ENCODE measurements around the gene IDH3G.

IDH3G gene

DNA sequence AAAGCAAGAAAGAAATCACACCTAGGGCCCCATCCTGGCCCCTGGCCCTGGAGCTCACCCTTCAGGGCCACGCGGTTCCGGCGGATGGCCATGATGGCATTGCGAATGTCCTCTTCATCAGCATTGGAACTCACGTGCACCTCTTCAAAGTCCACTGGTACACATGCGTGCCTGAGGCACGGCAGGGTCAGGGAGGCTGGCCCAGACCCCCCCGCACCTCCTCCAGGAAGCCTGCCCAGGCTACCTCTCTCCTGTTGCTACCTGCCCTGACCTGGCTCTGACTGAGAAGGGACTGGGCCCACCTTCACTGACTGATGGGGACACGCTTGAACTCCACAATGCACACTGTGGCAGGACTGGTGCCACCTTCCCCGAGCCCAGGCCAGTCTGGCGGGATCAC, 4.5 kb downstream of the IDH3G start:
- no peak for DNase-seq (ENCODE audit: low spot score)
- Mint-ChIP-seq H3K4me3 (no peak overlapping the region), H3K9me3 (no peaks in the 10 kb centered on the region), H3K27me3 (ENCODE audit: low read depth) (no peaks in the 10 kb centered on the region), H3K36me3 (ENCODE audit: low read depth) (peaks cover 7% of the 10 kb centered on the region), H3K4me1 (ENCODE audit: low read depth) (peaks cover 6% of the 10 kb centered on the region), H3K27ac (no peak overlapping the region)

DNA sequence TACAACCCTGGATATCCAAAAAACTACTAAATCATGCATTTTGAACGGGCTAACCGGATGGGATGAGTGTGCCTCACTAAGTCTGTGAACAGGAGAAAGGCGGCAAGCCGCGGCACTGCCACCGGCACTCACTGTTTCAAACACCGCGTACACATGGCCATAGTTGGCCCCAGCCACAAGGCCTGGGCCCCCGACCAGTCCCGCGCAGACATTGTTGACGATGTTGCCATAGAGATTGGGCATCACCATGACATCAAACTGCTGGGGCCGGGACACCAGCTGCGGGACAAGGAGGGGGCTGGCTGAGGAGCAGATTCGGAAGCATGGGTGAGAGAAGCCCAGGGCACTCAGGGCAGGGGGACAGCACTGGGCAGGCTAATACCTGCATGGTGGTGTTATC, 7.5 kb downstream of the IDH3G start:
- Mint-ChIP-seq H3K36me3 (ENCODE audit: low read depth) (no peaks in the 10 kb centered on the region), H3K9me3 (no peaks in the 10 kb centered on the region), H3K27me3 (ENCODE audit: low read depth) (no peaks in the 10 kb centered on the region), H3K27ac (no peak overlapping the region), H3K4me3 (no peak overlapping the region), H3K4me1 (ENCODE audit: low read depth) (no peaks in the 10 kb centered on the region)
- DNase-seq (ENCODE audit: low spot score), result no peak

DNA sequence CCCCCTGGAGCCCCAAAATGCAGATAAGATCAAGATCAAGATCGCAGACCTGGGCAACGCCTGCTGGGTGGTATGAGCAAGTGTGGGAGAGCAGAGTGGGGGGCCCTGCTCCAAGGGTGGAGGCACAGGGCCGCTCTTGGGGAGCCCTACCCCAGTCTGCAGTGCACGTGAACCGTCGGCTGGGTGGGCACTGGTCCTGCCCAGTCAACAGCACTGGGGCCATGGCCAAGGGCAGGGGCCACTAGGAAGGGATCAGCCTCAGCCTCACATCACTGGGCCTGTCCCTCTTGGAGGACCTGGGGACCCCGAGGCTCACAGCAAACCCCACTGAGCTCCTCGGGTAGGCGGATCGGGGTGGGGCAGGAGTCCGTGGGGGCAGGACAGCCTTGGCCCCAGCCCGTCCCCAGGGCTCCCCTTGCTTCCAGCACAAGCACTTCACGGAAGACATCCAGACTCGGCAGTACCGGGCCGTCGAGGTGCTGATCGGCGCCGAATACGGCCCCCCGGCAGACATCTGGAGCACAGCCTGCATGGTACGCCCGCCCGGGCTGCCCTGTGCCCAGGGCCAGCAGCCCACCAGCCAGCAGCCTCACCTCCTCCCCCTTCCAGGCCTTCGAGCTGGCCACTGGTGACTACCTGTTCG, 9.7 kb downstream of the IDH3G start:
- Mint-ChIP-seq H3K36me3 (ENCODE audit: low read depth) (no peaks in the 10 kb centered on the region), H3K9me3 (no peaks in the 10 kb centered on the region), H3K4me3 (no peak overlapping the region), H3K27ac (no peak overlapping the region), H3K27me3 (ENCODE audit: low read depth) (peaks cover 3% of the 10 kb centered on the region), H3K4me1 (ENCODE audit: low read depth) (peaks cover 3% of the 10 kb centered on the region)
- no peak for DNase-seq (ENCODE audit: low spot score)

DNA sequence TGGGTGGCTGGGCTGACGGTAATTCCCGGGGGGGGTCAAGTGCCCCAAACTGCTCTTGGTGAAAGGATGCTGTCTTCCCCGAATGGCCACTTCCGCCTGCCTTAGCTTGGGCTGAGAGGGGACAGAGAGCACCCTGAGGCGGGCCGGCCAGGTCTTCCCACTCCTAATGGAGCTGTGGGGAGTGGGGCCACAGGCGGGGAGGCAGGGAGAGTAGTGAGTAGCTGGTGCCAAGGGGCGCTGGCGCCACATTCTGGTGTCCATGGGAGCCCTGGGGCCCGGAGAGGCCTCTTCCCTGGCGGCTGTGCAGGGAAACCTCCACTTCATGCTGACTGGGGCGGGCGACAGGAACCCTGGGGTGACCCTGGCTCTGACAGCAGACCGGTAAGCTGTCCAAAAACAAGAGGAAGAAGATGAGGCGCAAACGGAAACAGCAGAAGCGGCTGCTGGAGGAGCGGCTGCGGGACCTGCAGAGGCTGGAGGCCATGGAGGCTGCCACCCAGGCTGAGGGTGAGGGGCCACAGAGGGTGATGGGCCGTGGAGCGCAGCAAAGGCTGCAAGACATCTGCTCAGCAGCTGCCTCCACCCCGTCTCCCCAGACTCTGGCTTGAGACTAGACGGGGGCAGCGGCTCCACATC, 10.7 kb downstream of the IDH3G start:
- Mint-ChIP-seq H3K27me3 (ENCODE audit: low read depth) (peaks cover 3% of the 10 kb centered on the region), H3K36me3 (ENCODE audit: low read depth) (no peaks in the 10 kb centered on the region)

DNA sequence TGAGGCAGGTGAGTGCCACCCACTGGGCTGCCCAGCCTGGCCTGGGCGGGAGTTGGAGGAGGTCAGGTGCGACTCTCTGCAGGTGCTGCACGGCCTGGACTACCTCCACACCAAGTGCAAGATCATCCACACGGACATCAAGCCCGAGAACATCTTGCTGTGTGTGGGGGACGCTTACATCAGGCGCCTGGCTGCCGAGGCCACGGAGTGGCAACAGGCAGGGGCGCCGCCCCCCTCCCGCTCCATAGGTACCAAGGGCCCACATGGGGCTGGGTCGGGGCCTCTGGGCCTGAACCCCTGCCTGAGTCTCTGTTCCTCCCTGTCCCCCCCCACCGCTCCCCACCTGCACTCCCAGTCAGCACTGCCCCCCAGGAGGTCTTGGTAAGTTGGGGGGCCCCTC, 11.3 kb downstream of the IDH3G start:
- Mint-ChIP-seq H3K36me3 (ENCODE audit: low read depth) (no peaks in the 10 kb centered on the region), H3K27me3 (ENCODE audit: low read depth) (peaks cover 3% of the 10 kb centered on the region), H3K4me1 (ENCODE audit: low read depth) (peaks cover 3% of the 10 kb centered on the region), H3K9me3 (no peaks in the 10 kb centered on the region), H3K4me3 (no peak overlapping the region), H3K27ac (no peak overlapping the region)
- DNase-seq (ENCODE audit: low spot score), result no peak

More for the DNA sequence above, 10.7 kb downstream of the IDH3G start:
- peaks cover 3% of the 10 kb centered on the region for H3K4me1 Mint-ChIP-seq (ENCODE audit: low read depth)
- no peak overlapping the region for H3K27ac Mint-ChIP-seq
- H3K4me3 Mint-ChIP-seq, result no peak overlapping the region
- H3K9me3 Mint-ChIP-seq, result no peaks in the 10 kb centered on the region
- no peak for DNase-seq (ENCODE audit: low spot score)

DNA sequence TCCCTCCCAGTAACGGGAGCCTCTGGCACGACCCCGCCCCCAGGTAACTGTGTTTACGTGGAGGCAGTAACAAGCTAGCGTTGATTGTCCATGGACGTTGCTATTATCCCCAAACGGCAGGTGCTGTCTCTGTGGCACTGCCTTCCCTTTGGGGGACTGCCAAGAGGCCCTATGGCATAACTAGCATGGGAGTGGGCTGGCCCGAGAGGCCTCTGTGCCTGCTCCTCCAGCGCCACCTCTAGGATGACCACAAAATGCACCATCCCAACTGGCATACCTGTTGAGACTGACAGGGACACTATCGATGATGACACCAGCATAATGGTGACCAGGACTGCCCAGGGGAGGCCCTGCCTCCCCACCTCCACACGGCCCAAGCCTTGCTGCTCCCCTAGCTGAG, 11.9 kb downstream of the IDH3G start:
- H3K36me3 Mint-ChIP-seq (ENCODE audit: low read depth), result no peaks in the 10 kb centered on the region
- H3K27ac Mint-ChIP-seq, result no peak overlapping the region
- no peak for DNase-seq (ENCODE audit: low spot score)
- H3K4me3 Mint-ChIP-seq, result no peak overlapping the region
- peaks cover 3% of the 10 kb centered on the region for H3K27me3 Mint-ChIP-seq (ENCODE audit: low read depth)
- no peaks in the 10 kb centered on the region for H3K9me3 Mint-ChIP-seq
- peaks cover 3% of the 10 kb centered on the region for H3K4me1 Mint-ChIP-seq (ENCODE audit: low read depth)

DNA sequence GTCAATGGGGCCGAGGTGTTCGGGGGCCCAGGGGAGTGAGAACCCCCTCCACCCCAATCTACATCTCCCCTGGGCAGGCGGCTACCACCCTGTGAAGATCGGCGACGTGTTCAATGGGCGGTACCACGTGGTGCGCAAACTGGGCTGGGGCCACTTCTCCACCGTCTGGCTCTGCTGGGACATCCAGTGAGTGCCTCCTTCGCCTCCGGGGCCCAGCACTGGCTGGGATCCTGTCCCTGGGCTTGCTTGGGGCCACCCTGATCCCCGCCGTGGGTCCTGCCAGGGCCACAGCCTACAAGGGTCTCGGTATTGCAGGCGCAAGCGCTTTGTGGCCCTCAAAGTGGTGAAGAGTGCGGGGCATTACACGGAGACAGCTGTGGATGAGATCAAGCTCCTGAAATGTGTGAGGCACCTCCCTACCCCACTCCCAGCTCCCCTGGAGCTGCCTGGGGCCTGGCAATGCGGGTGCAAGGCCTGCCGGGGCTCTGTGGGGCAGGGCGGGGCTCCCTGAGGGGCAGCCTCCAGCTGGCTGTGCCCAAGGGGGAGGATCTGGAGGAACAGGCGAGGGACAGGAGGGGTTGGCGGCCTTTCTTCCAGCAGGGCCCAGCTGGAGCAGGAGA, 12.6 kb downstream of the IDH3G start:
- no peak overlapping the region for H3K4me3 Mint-ChIP-seq
- no peak for DNase-seq (ENCODE audit: low spot score)
- H3K27me3 Mint-ChIP-seq (ENCODE audit: low read depth), result peaks cover 3% of the 10 kb centered on the region
- H3K27ac Mint-ChIP-seq, result no peak overlapping the region
- peaks cover 3% of the 10 kb centered on the region for H3K4me1 Mint-ChIP-seq (ENCODE audit: low read depth)
- no peaks in the 10 kb centered on the region for H3K9me3 Mint-ChIP-seq
- H3K36me3 Mint-ChIP-seq (ENCODE audit: low read depth), result no peaks in the 10 kb centered on the region

DNA sequence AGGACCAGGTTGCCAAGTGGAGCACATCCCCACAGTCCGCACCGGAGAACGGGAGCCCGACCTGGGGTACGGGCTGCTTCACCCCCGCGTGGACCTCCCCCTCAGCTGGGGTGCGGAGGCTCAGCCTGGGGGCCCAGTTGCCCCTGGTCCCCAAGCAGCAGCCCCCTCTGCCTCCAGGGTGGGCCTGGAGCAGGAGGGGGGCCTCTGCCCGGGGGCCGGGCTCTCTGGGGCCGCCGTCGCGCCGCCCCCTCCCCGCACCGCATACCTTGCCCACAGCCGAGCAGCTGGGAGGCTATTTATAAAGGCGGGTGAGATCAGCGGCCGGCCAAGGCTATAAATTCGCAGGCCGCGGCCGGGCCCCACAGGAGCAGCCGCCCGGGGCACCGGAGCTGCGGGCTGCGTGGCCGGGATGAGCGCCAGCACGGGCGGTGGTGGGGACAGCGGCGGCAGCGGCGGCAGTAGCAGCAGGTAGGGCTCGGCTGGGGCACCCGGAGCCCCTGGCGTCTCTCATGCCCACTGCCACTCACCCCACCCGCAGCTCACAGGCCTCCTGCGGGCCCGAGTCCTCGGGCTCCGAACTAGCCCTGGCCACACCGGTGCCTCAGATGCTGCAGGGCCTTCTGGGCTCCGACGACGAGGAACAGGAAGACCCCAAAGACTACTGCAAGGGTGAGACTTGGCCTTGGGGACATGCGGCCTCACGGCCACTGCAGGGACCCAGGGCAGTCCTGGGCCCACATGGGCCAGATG, 13.3 kb downstream of the IDH3G start, which contains the start of gene SRPK3:
Gene SRPK3 (plus strand): TSS at position 364 of the 750 bp plus-strand sequence. CDS start 46 bp downstream, at position 410.
- DNase-seq (ENCODE audit: low spot score), result no peak
- Mint-ChIP-seq H3K9me3 (no peaks in the 10 kb centered on the region), H3K27ac (no peak within 1 kb of the TSS), H3K36me3 (ENCODE audit: low read depth) (no peaks in the 10 kb centered on the region), H3K27me3 (ENCODE audit: low read depth) (peaks cover 3% of the 10 kb centered on the region), H3K4me3 (no peak within 1 kb of the TSS), H3K4me1 (ENCODE audit: low read depth) (peaks cover 3% of the 10 kb centered on the region)

DNA sequence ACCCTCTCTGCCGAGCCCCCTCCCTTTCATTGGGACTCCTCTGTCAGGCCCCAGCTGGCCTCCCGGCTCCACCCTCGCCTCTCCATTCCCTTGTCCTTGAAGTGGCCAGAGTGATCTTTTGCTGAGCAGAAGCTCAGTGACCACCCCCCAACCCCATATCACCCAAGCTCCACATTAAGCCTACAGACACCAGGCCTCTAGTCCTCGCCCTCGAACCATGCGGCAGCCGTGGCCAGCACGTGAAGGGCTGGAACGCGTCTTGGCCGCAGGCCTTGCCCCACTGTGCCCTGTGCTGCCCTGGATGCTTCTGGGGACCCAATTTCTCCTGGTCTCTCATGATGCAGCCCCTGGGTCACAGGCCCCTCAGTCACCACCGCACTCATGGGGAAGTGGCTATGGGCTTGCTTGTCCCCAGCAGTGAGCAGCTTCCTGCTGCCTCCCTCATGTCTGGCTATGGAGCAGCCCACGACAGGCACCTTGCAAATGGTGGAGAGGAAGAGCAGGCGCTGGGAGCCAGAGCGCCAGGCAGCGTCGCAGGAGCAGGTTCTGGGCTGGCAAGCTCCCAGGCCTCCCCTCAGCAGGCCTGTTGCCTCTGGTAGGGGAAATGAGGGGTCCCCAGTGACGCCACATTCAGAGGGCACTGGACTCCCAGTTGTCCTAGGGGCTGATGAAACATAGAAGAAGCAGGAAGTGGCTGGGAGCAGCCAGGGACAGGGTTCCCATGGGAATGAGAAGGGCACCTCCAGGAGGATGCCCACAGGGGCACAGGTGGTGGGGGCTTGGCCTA, 14.1 kb downstream of the IDH3G start:
- Mint-ChIP-seq H3K9me3 (no peaks in the 10 kb centered on the region), H3K27ac (no peak overlapping the region), H3K36me3 (ENCODE audit: low read depth) (no peaks in the 10 kb centered on the region), H3K4me1 (ENCODE audit: low read depth) (peaks cover 3% of the 10 kb centered on the region), H3K27me3 (ENCODE audit: low read depth) (peaks cover 3% of the 10 kb centered on the region), H3K4me3 (no peak overlapping the region)
- no peak for DNase-seq (ENCODE audit: low spot score)

DNA sequence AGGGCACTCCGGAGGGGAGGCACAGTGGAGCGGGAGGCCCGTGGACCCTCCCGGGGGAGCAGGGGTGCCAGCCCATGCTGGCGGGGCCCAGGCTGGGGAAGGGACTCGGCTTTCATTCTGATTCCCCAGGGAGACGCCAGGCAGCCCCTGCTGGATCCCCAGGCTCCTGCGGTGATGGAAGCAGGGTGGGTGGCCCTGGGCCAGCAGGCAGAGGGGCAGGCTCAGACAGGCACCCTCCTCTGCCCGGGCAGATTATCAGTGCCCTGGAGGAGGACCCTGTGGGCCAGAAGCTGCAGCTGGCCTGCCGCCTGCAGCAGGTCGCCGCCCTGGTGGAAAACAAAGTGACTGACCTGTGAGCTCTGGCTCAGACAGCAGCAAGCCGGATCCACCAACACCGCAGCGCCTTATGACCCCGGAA, 15.5 kb downstream of the IDH3G start:
- Mint-ChIP-seq H3K27ac (no peak overlapping the region), H3K27me3 (ENCODE audit: low read depth) (peaks cover 3% of the 10 kb centered on the region), H3K36me3 (ENCODE audit: low read depth) (no peaks in the 10 kb centered on the region), H3K4me1 (ENCODE audit: low read depth) (peaks cover 3% of the 10 kb centered on the region), H3K4me3 (no peak overlapping the region), H3K9me3 (no peaks in the 10 kb centered on the region)
- no peak for DNase-seq (ENCODE audit: low spot score)

DNA sequence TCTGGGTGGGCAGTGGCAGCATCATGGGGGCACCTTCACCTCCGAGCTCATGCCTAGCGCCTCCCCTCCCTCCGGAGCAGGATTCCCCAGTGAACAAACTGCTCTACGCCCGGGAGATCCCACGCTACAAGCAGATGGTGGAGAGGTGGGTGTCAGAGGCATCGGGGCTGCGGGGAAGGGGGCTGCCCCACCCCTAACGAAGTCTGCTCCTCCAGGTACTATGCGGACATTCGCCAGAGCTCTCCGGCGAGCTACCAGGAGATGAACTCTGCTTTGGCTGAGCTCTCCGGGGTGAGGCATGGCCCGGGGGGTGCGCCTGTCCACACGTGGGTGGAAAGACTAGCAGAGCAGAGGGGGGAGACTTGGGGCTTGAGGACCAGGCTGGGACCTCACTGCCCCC, 16.0 kb downstream of the IDH3G start:
- DNase-seq (ENCODE audit: low spot score), result no peak
- Mint-ChIP-seq H3K4me1 (ENCODE audit: low read depth) (peaks cover 3% of the 10 kb centered on the region), H3K27ac (no peak overlapping the region), H3K4me3 (no peak overlapping the region), H3K36me3 (ENCODE audit: low read depth) (no peaks in the 10 kb centered on the region), H3K9me3 (no peaks in the 10 kb centered on the region), H3K27me3 (ENCODE audit: low read depth) (peaks cover 3% of the 10 kb centered on the region)

DNA sequence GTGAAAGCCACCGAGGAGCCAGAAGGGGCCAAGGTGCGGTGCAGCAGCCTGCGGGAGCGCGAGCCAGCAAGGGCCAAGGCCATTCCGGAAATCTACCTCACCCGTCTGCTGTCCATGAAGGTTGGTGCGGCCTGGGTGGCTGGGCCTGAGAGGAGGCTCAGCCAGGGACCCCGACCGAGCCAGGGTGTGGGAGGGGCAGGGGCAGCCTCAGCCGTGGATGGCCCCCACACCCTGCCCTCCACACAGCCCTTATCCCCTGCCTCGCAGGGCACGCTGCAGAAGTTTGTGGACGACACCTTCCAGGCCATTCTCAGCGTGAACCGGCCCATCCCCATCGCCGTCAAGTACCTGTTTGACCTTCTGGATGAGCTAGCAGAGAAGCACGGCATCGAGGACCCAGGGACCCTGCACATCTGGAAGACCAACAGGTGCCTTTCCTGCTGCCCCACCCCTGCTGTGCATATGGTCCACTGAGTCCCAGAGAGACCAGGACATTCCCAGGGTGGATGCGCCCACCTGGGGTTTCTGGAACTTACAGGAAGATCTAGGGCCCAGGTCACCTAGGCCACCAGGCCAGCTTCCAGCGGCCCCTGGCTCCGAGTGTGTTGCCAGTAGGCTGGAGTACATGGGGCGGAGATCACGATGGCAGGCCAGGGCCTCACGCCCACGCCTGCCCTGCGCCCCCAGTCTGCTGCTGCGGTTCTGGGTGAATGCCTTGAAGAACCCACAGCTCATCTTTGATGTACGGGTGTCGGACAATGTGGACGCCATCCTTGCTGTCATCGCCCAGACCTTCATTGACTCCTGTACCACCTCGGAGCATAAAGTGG, 16.7 kb downstream of the IDH3G start:
- H3K4me1 Mint-ChIP-seq (ENCODE audit: low read depth), result peaks cover 3% of the 10 kb centered on the region
- H3K36me3 Mint-ChIP-seq (ENCODE audit: low read depth), result no peaks in the 10 kb centered on the region
- no peak for DNase-seq (ENCODE audit: low spot score)
- no peak overlapping the region for H3K4me3 Mint-ChIP-seq
- H3K9me3 Mint-ChIP-seq, result no peaks in the 10 kb centered on the region
- no peak overlapping the region for H3K27ac Mint-ChIP-seq
- H3K27me3 Mint-ChIP-seq (ENCODE audit: low read depth), result peaks cover 3% of the 10 kb centered on the region

DNA sequence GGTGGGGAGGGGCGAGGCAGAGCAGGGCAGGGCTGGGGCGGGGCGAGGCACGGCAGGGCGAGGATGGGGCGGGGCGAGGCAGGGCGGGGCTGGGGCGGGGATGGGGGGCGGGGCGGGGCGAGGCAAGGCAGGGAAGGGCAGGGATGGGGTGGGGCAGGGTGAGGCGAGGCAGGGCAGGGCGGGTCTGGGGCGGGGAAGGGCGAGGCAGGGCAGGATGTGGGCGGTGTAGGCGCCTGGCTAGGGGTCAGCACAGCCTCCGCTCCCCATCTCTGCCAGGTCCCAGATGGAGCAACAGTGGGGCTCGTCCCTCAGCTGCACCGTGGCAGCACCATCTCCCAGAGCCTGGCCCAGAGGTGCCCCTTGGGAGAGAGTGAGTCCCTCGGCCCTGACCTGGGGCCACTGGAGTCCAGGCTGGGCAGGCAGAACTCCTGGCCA, 17.5 kb downstream of the IDH3G start:
- Mint-ChIP-seq H3K4me1 (ENCODE audit: low read depth) (peaks cover 3% of the 10 kb centered on the region), H3K9me3 (no peaks in the 10 kb centered on the region), H3K4me3 (no peak overlapping the region), H3K27me3 (ENCODE audit: low read depth) (peaks cover 3% of the 10 kb centered on the region), H3K27ac (peak overlapping the region; percentile 31), H3K36me3 (ENCODE audit: low read depth) (no peaks in the 10 kb centered on the region)
- DNase-seq (ENCODE audit: low spot score), result no peak

Data from T-helper 2 cell treated with Interferon-gamma antibody and Interleukin-4, amounts not matched to agents 5 μg/mL and 100 μg/mL, for 36 hours (primary cell).